ENCODE data around the gene HIVEP1. TPM values are rescaled to one million over a fixed set of nuclear protein-coding genes. Genes with fewer than 3 reads are reported as not detected.

HIVEP1 gene
- total and polyA plus RNA-seq, 3 donors from 2014 or later, result 15.5 to 53.3 (median 44.1) TPM

- 80% methylated on average over 8 of the region's 8 CpGs for WGBS, 2 donors
- TF ChIP-seq CTCF (IDR thresholded peaks at IDR 0.05) (no peak), POLR2A (IDR thresholded peaks at IDR 0.05) (no peak)
- DNase-seq, result no peak
- no peak overlapping the region for H3K27ac ChIP-seq
- H3K4me3 ChIP-seq, result no peak overlapping the region
- no peaks in the 10 kb centered on the region for H3K36me3 ChIP-seq (ENCODE audit: low read depth, missing control alignments)
- H3K4me1 ChIP-seq, result no peaks in the 10 kb centered on the region
- H3K9me3 ChIP-seq, result no peaks in the 10 kb centered on the region
- intact Hi-C loops (cut with DNase I; ENCODE audit: low total_unique reads), result no loop called here
- H3K27me3 ChIP-seq, result no peaks in the 10 kb centered on the region
Measured at GRCh38 chr6:12065321-12066140, 53.4 kb downstream of the HIVEP1 start.

GRCh38 chr6:12066297-12066696 is 54.2 kb downstream of the HIVEP1 start:
- no peak for DNase-seq
- no peak overlapping the region for H3K4me3 ChIP-seq
- H3K27me3 ChIP-seq, result no peaks in the 10 kb centered on the region
- intact Hi-C loops (cut with DNase I; ENCODE audit: low total_unique reads), result no loop called here
- H3K4me1 ChIP-seq, result no peaks in the 10 kb centered on the region
- H3K36me3 ChIP-seq (ENCODE audit: low read depth, missing control alignments), result no peaks in the 10 kb centered on the region
- TF ChIP-seq CTCF (IDR thresholded peaks at IDR 0.05) (no peak), POLR2A (IDR thresholded peaks at IDR 0.05) (no peak)
- H3K9me3 ChIP-seq, result no peaks in the 10 kb centered on the region
- H3K27ac ChIP-seq, result no peak overlapping the region

GRCh38 chr6:12068899-12069557 is 56.9 kb downstream of the HIVEP1 start:
- no peaks in the 10 kb centered on the region for H3K9me3 ChIP-seq
- no peak overlapping the region for H3K27ac ChIP-seq
- intact Hi-C loops (cut with DNase I; ENCODE audit: low total_unique reads), result no loop called here
- no peaks in the 10 kb centered on the region for H3K4me1 ChIP-seq
- H3K27me3 ChIP-seq, result no peaks in the 10 kb centered on the region
- no peak for DNase-seq
- no peak overlapping the region for H3K4me3 ChIP-seq
- no peak for TF ChIP-seq POLR2A (IDR thresholded peaks at IDR 0.05)
- H3K36me3 ChIP-seq (ENCODE audit: low read depth, missing control alignments), result no peaks in the 10 kb centered on the region
- WGBS, 2 donors, result 94 to 97% methylated on average over 6 of the region's 6 CpGs

GRCh38 chr6:12069891-12070529 is 57.9 kb downstream of the HIVEP1 start:
- DNase-seq, result no peak
- Histone ChIP-seq H3K4me3 (no peak overlapping the region), H3K27me3 (no peaks in the 10 kb centered on the region), H3K4me1 (no peaks in the 10 kb centered on the region), H3K36me3 (ENCODE audit: low read depth, missing control alignments) (no peaks in the 10 kb centered on the region), H3K9me3 (no peaks in the 10 kb centered on the region), H3K27ac (no peak overlapping the region)
- intact Hi-C loops (cut with DNase I; ENCODE audit: low total_unique reads), result no loop called here
- 94 to 98% methylated on average over 9 of the region's 9 CpGs for WGBS, 2 donors
- TF ChIP-seq CTCF (IDR thresholded peaks at IDR 0.05) (no peak), POLR2A (IDR thresholded peaks at IDR 0.05) (no peak)

GRCh38 chr6:12071064-12071615 is 59.0 kb downstream of the HIVEP1 start:
- H3K4me1 ChIP-seq, result no peaks in the 10 kb centered on the region
- H3K27ac ChIP-seq, result no peak overlapping the region
- intact Hi-C loops (cut with DNase I; ENCODE audit: low total_unique reads), result no loop called here
- no peak for TF ChIP-seq CTCF (IDR thresholded peaks at IDR 0.05)
- no peak for TF ChIP-seq POLR2A (IDR thresholded peaks at IDR 0.05)
- H3K9me3 ChIP-seq, result no peaks in the 10 kb centered on the region
- 91% methylated on average over 2 of the region's 2 CpGs for WGBS, 2 donors
- H3K27me3 ChIP-seq, result no peaks in the 10 kb centered on the region
- no peak overlapping the region for H3K4me3 ChIP-seq
- H3K36me3 ChIP-seq (ENCODE audit: low read depth, missing control alignments), result no peaks in the 10 kb centered on the region
- DNase-seq, result no peak

All from testis (tissue), 3 donors.